GM12878 (cell line): Measurements from ENCODE around the gene AKR1A1. TPM values are rescaled to one million over a fixed set of nuclear protein-coding genes. Genes with fewer than 3 reads are reported as not detected.

ENCODE experiments used
- ATAC-seq: fragments of 200-7000 bp; cut with Tn5 transposase; 3 replicates; pipeline ENCODE4 v1.9.1; 2020; ENCODE audit warnings: mild to moderate bottlenecking, moderate library complexity
- BruUV-seq: library from RNA; stranded (reverse); fragments of 400-500 nt; replicated peaks from 2 replicates; lab custom pipeline; 2021; lab: Mats Ljungman, UMichigan
- CTCF ChIA-PET: fragments of 300-600 bp; sonication (Branson Sonifier 250); formaldehyde crosslinking; extraction: SDS; loops from one replicate; lab custom pipeline; 2021; ENCODE audit warnings: inconsistent platforms; lab: Yijun Ruan, JAX
- POLR2A ChIA-PET: fragments of 350-600 bp; formaldehyde crosslinking; extraction: SDS; loops from one replicate; lab custom pipeline; 2021; ENCODE audit warnings: inconsistent platforms; lab: Charles Lee
- RAD21 ChIA-PET: fragments of 300-600 bp; sonication (Branson Sonifier 250); formaldehyde crosslinking; loops from one replicate; lab custom pipeline; 2023; ENCODE audit warnings: antibody characterized with exemption; ENCODE audit not compliant: unreplicated experiment; lab: Charles Lee
- SMC1A ChIA-PET: fragments of 300-600 bp; sonication (Branson Sonifier 250); formaldehyde crosslinking; loops from one replicate; lab custom pipeline; 2023; ENCODE audit not compliant: unreplicated experiment, uncharacterized antibody; lab: Charles Lee
- DNase-seq: peaks from one replicate; pipeline ENCODE4 v3.0.0-alpha.2; 2011; ENCODE audit warnings: low read depth, low spot score
- FAIRE-seq: peaks from 3 replicates; lab custom pipeline; 2011; peaks lifted over from hg19 to GRCh38; lab: Jason Lieb, UNC
- H2AFZ ChIP-seq: 2 replicates; pipeline ENCODE4 v1.6.0; 2011; ENCODE audit warnings: low read depth, low read length, control low read depth; ENCODE audit not compliant: control insufficient read depth
- H3K27ac ChIP-seq: 2 replicates; pipeline ENCODE4 v1.5.1; 2011; ENCODE audit warnings: control low read depth; ENCODE audit not compliant: control insufficient read depth, insufficient read depth
- H3K27me3 ChIP-seq, 2 experiments: replicated peaks in 1 of 2; 2 replicates each; pipeline versions ENCODE4 v1.6.0 to v1.6.1; 2011; ENCODE audit warnings: low read length in 1 of 2; ENCODE audit not compliant: control insufficient read depth in 2 of 2, insufficient read depth in 2 of 2
- H3K36me3 ChIP-seq, 2 experiments: 2 replicates each; pipeline ENCODE4 v1.5.1; 2011; ENCODE audit warnings: low read length in 1 of 2; ENCODE audit not compliant: control insufficient read depth in 2 of 2, insufficient read depth in 2 of 2
- H3K4me1 ChIP-seq: 2 replicates; pipeline ENCODE4 v1.6.1; 2011; ENCODE audit warnings: mild to moderate bottlenecking, low read length, moderate library complexity, mixed read lengths; ENCODE audit not compliant: control insufficient read depth, insufficient read depth
- H3K4me2 ChIP-seq: 2 replicates; pipeline ENCODE4 v1.6.0; 2011; ENCODE audit warnings: control low read depth; ENCODE audit not compliant: control insufficient read depth, insufficient read depth
- H3K4me3 ChIP-seq: fragments of 200-600 bp; sonication (generic); 2 replicates; pipeline ENCODE4 v1.5.1; 2016
- H3K79me2 ChIP-seq: 2 replicates; pipeline ENCODE4 v1.6.0; 2011; ENCODE audit warnings: low read length; ENCODE audit not compliant: control insufficient read depth, insufficient read depth
- H3K9ac ChIP-seq: 2 replicates; pipeline ENCODE4 v1.8.0; 2011; ENCODE audit warnings: low read length, control low read depth, mixed read lengths; ENCODE audit not compliant: control insufficient read depth, insufficient read depth
- H3K9me3 ChIP-seq: replicated peaks from 3 replicates; pipeline ENCODE4 v1.5.1; 2011; ENCODE audit warnings: mild to moderate bottlenecking, low read length; ENCODE audit not compliant: control insufficient read depth, insufficient read depth
- H4K20me1 ChIP-seq: 2 replicates; pipeline ENCODE4 v1.6.0; 2011; ENCODE audit not compliant: control insufficient read depth, insufficient read depth
- CREM ChIP-seq: IDR thresholded peaks from 2 replicates; pipeline ENCODE4 v1.6.1; 2014; ENCODE audit warnings: antibody characterized with exemption, low read depth
- EGR1 ChIP-seq, 2 experiments: IDR thresholded peaks; 1 replicate in 1 of 2; 2 replicates in 1 of 2; pipeline ENCODE4 v1.6.1; 2011 to 2012; ENCODE audit warnings: low read depth in 2 of 2, low read length in 2 of 2, borderline replicate concordance in 1 of 2, mild to moderate bottlenecking in 1 of 2, moderate library complexity in 1 of 2
- ESRRA ChIP-seq: IDR thresholded peaks from 2 replicates; pipeline ENCODE4 v1.6.1; 2012; ENCODE audit warnings: mild to moderate bottlenecking, low read length, improper control_type of control experiment
- GATAD2B ChIP-seq: fragments of 450-650 bp; conservative IDR thresholded peaks from 2 replicates; pipeline ENCODE4 v1.6.1; 2017; ENCODE audit warnings: low read depth, mild to moderate bottlenecking, moderate library complexity
- IKZF1 ChIP-seq: fragments of 450-650 bp; conservative IDR thresholded peaks from 2 replicates; pipeline ENCODE4 v1.6.1; 2017; ENCODE audit warnings: antibody characterized with exemption, mild to moderate bottlenecking
- NBN ChIP-seq: fragments of 450-650 bp; IDR thresholded peaks from 2 replicates; pipeline ENCODE4 v1.6.1; 2016
- POLR2AphosphoS2 ChIP-seq: IDR thresholded peaks from 2 replicates; pipeline ENCODE4 v1.6.1; 2011; ENCODE audit warnings: low read depth, mild to moderate bottlenecking, low read length, improper control_type of control experiment, moderate library complexity
- RAD21 ChIP-seq: IDR thresholded peaks from 2 replicates; pipeline ENCODE4 v1.6.1; 2011; ENCODE audit warnings: mild to moderate bottlenecking, low read depth, low read length, moderate library complexity; ENCODE audit not compliant: insufficient read depth
- RELA ChIP-seq: fragments of 450-650 bp; IDR thresholded peaks from 2 replicates; pipeline ENCODE4 v1.8.0; 2014; ENCODE audit warnings: borderline replicate concordance; ENCODE audit not compliant: partially characterized antibody
- SIX5 ChIP-seq: IDR thresholded peaks from 2 replicates; pipeline ENCODE4 v1.6.1; 2011; ENCODE audit warnings: mild to moderate bottlenecking, low read depth, low read length, moderate library complexity; ENCODE audit not compliant: severe bottlenecking
- SMAD5 ChIP-seq: IDR thresholded peaks from 2 replicates; pipeline ENCODE4 v1.6.1; 2016; ENCODE audit warnings: antibody characterized with exemption, low read depth
- TCF12 ChIP-seq: IDR thresholded peaks from 2 replicates; pipeline ENCODE4 v1.6.1; 2011; ENCODE audit warnings: low read depth, mild to moderate bottlenecking, low read length
- WRNIP1 ChIP-seq: IDR thresholded peaks from 2 replicates; pipeline ENCODE4 v1.6.1; 2011; ENCODE audit warnings: low read depth, low read length, improper control_type of control experiment, borderline replicate concordance
- YBX1 ChIP-seq: fragments of 450-650 bp; IDR thresholded peaks from 2 replicates; pipeline ENCODE4 v1.6.1; 2016; ENCODE audit warnings: antibody characterized with exemption
- YY1 ChIP-seq: IDR thresholded peaks from 2 replicates; pipeline ENCODE4 v1.6.1; 2011; ENCODE audit warnings: low read depth, mild to moderate bottlenecking, low read length
- WGBS: methylation state at CpG from one replicate; pipeline ENCODE4 v1.1.6; 2016; ENCODE audit warnings: low lambda C conversion rate; ENCODE audit not compliant: insufficient replicate concordance, insufficient coverage; ENCODE audit errors: missing lambda C conversion rate; 5-methylcytosine and 5-hydroxymethylcytosine counted together
- in situ Hi-C: fragments of 300-500 bp; cut with MboI; formaldehyde crosslinking; loops from 9 replicates; pipeline ENCODE4 v1.14.3; 2018; ENCODE audit warnings: mixed read lengths
- intact Hi-C: fragments of 100-400 bp; cut with micrococcal nuclease; formaldehyde crosslinking; loops from one replicate; pipeline ENCODE4 v1.14.2; 2022; ENCODE audit not compliant: unreplicated experiment
- polyA plus RNA-seq, 11 experiments: library from polyadenylated mRNA; depleted of rRNA in 4 of 11; unstranded in 6 of 11; stranded (reverse) in 5 of 11; fragments of >200 nt; fragmentation: Nextera tagmentation in 4 of 11; fragmentation: Illumina TruSeq in 1 of 11; extraction: Ambion mirVana in 4 of 11; extraction: Trizol in 1 of 11; gene quantifications; 1 replicate in 1 of 11; 2 replicates in 10 of 11; pipeline versions ENCODE4 v1.2.1 to v1.2.3, GENCODE V29; 2011 to 2016; ENCODE audit warnings: inconsistent platforms in 2 of 11, missing spikeins in 2 of 11, low read depth in 1 of 11
- total RNA-seq, 4 experiments: library from RNA; depleted of rRNA in 3 of 4; stranded (reverse); fragments of >200 nt in 3 of 4; fragmentation: Illumina TruSeq in 1 of 4; extraction: Trizol in 1 of 4; gene quantifications; 2 replicates each; pipeline versions ENCODE4 v1.2.1 to v1.2.3, GENCODE V29; 2013 to 2021
- TF ChIP-seq, protein P1 (sequence below): IDR thresholded peaks from 2 replicates; pipeline ENCODE4 v1.6.1; 2012; ENCODE audit warnings: low read depth, low read length, improper control_type of control experiment
- TF ChIP-seq, protein P2 (sequence below): IDR thresholded peaks from 2 replicates; pipeline ENCODE4 v1.6.1; 2011; ENCODE audit warnings: borderline replicate concordance, low read depth, mild to moderate bottlenecking, moderate library complexity, mixed read lengths, low read length; ENCODE audit not compliant: insufficient read depth; ENCODE audit errors: extremely low read length
- TF ChIP-seq, protein P3 (sequence below): IDR thresholded peaks from 2 replicates; pipeline ENCODE4 v1.6.1; 2012; ENCODE audit warnings: low read depth, low read length, improper control_type of control experiment
- TF ChIP-seq, protein P4 (sequence below), 3 experiments: IDR thresholded peaks in 2 of 3; conservative IDR thresholded peaks in 1 of 3; 2 replicates each; pipeline ENCODE4 v1.5.1; 2011; ENCODE audit warnings: low read depth in 3 of 3, low read length in 3 of 3, mild to moderate bottlenecking in 3 of 3, control low read depth in 2 of 3, moderate library complexity in 2 of 3, inconsistent platforms in 1 of 3, mixed read lengths in 1 of 3; ENCODE audit not compliant: control insufficient read depth in 2 of 3, insufficient read depth in 1 of 3; ENCODE audit errors: extremely low read depth in 1 of 3

Gene AKR1A1
- total and polyA plus RNA-seq, 10 of the 15 experiments (the other 5 are each of a cell fraction or from before 2014, with no cell fraction given): 187 to 335 (median 241) TPM

DNA sequence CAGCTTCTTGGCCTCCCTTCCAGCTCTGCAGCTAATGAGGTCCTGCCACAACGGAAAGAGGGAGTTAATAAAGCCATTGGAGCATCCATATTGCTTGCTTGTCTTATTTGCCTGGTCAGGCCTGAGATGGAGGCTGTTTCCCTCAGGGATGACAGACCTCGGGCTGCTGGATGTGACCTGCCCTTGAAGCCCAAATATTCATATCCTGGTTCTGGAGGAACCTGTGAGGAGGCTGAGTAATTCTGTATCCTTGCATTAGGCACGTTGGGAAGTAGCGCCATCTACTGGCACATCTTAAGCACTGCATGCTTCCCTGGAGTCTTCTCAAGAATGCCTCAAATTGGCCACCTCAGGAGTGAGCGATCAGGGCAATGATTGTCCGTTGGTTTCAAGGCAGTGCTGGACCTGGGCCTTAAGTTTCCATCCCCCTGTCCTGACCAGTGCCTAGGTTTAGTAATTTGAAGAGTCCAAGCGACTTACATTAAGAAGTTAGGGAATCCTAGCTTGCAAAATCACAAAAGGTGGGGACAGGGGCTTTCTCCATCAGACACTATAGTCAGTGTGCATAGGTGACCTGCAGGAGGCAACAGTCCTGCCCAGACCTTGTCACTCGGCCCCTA, 19.4 kb downstream of the AKR1A1 start:
- intact Hi-C loops (loop anchor here (1.0 to 5.0 kb wide), 3 partner anchors 49 to 208 kb away; partner anchors contain the start of gene PRDX1), in situ Hi-C loops (loop anchor here (5.0 to 10.0 kb wide), 2 partner anchors 63 to 215 kb away; no protein-coding TSS in a partner anchor)
- FAIRE-seq: peak; percentile 78
- no peak overlapping the region for H3K9ac ChIP-seq
- no peak overlapping the region for H3K27ac ChIP-seq
- no peaks in the 10 kb centered on the region for H4K20me1 ChIP-seq
- no TSS peak for BruUV-seq
- ChIA-PET POLR2A (interaction anchor here (0.6 to 1.8 kb wide), 6 partner anchors 13 to 281 kb away, joined by 3 to 12 read pairs (median 4); no protein-coding TSS in a partner anchor), RAD21 (interaction anchor here (0.6 to 6.6 kb wide), 14 partner anchors 10 to 229 kb away, joined by 3 to 58 read pairs (median 10); partner anchors contain the start of genes AKR1A1, CCDC163, MMACHC and NASP), SMC1A (interaction anchor here (0.6 to 8.7 kb wide), 24 partner anchors 9 to 310 kb away, joined by 3 to 114 read pairs (median 8); partner anchors contain the start of genes AKR1A1, CCDC163, MMACHC and PRDX1), CTCF (interaction anchor here (0.7 to 11.0 kb wide), 36 partner anchors 10 to 559 kb away, joined by 3 to 212 read pairs (median 6); partner anchors contain the start of genes AKR1A1, CCDC163, GPBP1L1 and HECTD3)
- H3K4me2 ChIP-seq: no peak overlapping the region
- no peak overlapping the region for H3K4me3 ChIP-seq
- H2AFZ ChIP-seq: no peak overlapping the region
- peak; percentile 97 for ATAC-seq
- no peak for DNase-seq
- 11% methylated on average over 8 of the region's 8 CpGs for WGBS
- H3K27me3 ChIP-seq: no peaks in the 10 kb centered on the region
- H3K4me1 ChIP-seq: no peaks in the 10 kb centered on the region
- H3K36me3 ChIP-seq: peaks cover 22% of the 10 kb centered on the region in 2 experiments; a peak in 3 of 4 replicates
- no peaks in the 10 kb centered on the region for H3K9me3 ChIP-seq
- no peaks in the 10 kb centered on the region for H3K79me2 ChIP-seq
- peak; percentile 48 for TF ChIP-seq RELA
- peak; percentile 46; the same call in 1 of the 2 replicates for TF ChIP-seq YY1
- no peak for TF ChIP-seq SMAD5
- TF ChIP-seq, protein P1, sequence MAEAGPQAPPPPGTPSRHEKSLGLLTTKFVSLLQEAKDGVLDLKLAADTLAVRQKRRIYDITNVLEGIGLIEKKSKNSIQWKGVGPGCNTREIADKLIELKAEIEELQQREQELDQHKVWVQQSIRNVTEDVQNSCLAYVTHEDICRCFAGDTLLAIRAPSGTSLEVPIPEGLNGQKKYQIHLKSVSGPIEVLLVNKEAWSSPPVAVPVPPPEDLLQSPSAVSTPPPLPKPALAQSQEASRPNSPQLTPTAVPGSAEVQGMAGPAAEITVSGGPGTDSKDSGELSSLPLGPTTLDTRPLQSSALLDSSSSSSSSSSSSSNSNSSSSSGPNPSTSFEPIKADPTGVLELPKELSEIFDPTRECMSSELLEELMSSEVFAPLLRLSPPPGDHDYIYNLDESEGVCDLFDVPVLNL: no peak
- no peak for TF ChIP-seq WRNIP1
- no peak for TF ChIP-seq ESRRA
- TF ChIP-seq NBN: no peak
- TF ChIP-seq, protein P2, sequence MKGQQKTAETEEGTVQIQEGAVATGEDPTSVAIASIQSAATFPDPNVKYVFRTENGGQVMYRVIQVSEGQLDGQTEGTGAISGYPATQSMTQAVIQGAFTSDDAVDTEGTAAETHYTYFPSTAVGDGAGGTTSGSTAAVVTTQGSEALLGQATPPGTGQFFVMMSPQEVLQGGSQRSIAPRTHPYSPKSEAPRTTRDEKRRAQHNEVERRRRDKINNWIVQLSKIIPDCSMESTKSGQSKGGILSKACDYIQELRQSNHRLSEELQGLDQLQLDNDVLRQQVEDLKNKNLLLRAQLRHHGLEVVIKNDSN: no peak
- no peak for TF ChIP-seq POLR2AphosphoS2
- no peak for TF ChIP-seq YBX1
- peak; percentile 33; the same call in 1 of the 2 replicates for TF ChIP-seq IKZF1
- no peak for TF ChIP-seq GATAD2B
- TF ChIP-seq EGR1 (IDR thresholded peaks at IDR 0.05; ENCODE audit: borderline replicate concordance in 1 of 2, low read depth in 2 of 2, low read length in 2 of 2): no peak
- TF ChIP-seq RAD21: peak; percentile 95
- no peak for TF ChIP-seq SIX5
- TF ChIP-seq, protein P3, sequence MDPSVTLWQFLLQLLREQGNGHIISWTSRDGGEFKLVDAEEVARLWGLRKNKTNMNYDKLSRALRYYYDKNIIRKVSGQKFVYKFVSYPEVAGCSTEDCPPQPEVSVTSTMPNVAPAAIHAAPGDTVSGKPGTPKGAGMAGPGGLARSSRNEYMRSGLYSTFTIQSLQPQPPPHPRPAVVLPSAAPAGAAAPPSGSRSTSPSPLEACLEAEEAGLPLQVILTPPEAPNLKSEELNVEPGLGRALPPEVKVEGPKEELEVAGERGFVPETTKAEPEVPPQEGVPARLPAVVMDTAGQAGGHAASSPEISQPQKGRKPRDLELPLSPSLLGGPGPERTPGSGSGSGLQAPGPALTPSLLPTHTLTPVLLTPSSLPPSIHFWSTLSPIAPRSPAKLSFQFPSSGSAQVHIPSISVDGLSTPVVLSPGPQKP: no peak
- TF ChIP-seq TCF12: no peak
- TF ChIP-seq CREM: no peak
- TF ChIP-seq, protein P4, sequence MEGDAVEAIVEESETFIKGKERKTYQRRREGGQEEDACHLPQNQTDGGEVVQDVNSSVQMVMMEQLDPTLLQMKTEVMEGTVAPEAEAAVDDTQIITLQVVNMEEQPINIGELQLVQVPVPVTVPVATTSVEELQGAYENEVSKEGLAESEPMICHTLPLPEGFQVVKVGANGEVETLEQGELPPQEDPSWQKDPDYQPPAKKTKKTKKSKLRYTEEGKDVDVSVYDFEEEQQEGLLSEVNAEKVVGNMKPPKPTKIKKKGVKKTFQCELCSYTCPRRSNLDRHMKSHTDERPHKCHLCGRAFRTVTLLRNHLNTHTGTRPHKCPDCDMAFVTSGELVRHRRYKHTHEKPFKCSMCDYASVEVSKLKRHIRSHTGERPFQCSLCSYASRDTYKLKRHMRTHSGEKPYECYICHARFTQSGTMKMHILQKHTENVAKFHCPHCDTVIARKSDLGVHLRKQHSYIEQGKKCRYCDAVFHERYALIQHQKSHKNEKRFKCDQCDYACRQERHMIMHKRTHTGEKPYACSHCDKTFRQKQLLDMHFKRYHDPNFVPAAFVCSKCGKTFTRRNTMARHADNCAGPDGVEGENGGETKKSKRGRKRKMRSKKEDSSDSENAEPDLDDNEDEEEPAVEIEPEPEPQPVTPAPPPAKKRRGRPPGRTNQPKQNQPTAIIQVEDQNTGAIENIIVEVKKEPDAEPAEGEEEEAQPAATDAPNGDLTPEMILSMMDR (IDR thresholded peaks at IDR 0.05 in 2 of 3, conservative IDR thresholded peaks at IDR 0.05 in 1 of 3; ENCODE audit: control insufficient read depth in 2 of 3, extremely low read depth in 1 of 3, insufficient read depth in 1 of 3, low read depth in 3 of 3, low read length in 3 of 3): peak; percentile 97 to 99 (median 98); a peak in 5 of 6 replicates
